ENCODE results near the gene AFAP1. TPM values are rescaled to one million over a fixed set of nuclear protein-coding genes. Genes with fewer than 3 reads are reported as not detected.

The AFAP1 gene
- total RNA-seq, 1 experiment from 2014 or later: 94.7 TPM

DNA sequence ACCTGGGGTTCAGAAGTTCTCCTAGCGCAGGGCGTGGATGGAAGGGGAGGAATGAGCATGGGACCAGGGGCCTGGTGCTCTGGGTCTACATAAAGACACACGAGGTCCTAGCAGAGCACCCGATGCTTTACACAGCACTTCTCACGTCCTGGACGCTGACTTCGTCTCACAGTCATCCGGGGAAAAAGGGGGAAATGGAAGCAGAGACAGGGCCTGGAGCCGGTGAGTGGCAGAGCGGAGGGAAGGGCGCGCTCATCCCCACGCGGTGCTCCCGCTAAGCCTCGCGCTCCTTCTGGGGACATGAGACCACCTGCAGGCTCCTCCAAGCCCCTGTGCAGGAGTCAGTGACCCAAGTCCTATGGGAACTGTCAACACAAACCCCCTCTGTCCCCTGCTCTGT is 157.7 kb downstream of the AFAP1 start:
- Histone ChIP-seq H3K27ac (ENCODE audit: low read length) (no peak overlapping the region; the same call in 1 of the 2 replicates), H3K9me3 (ENCODE audit: control insufficient read depth, insufficient read depth, low read depth, low read length) (no peaks in the 10 kb centered on the region), H3K4me3 (ENCODE audit: low read depth in 2 of 2, low read length in 2 of 2) (no peak overlapping the region), H3K36me3 (ENCODE audit: control insufficient read depth, insufficient read depth, low read length) (peaks cover 23% of the 10 kb centered on the region), H3K27me3 (ENCODE audit: control insufficient read depth, insufficient read depth, low read length) (no peaks in the 10 kb centered on the region), H3K4me1 (ENCODE audit: control insufficient read depth, insufficient read depth, low read length) (peaks cover 13% of the 10 kb centered on the region)
- intact Hi-C loops (cut with micrococcal nuclease; ENCODE audit: unreplicated experiment): no loop called here
- in situ Hi-C loops (cut with HindIII; ENCODE audit: low pct_unique_long_range_greater_than_20kb, low sequenced_read_pairs): no loop called here
- no TSS peak for BruUV-seq (replicated peaks)
- DNase-seq (ENCODE audit: low read depth, low spot score) (no peak), ATAC-seq (no peak)
- ChIA-PET CTCF (no interaction called here), POLR2A (no interaction called here)
- TF ChIP-seq TCF7L2 (IDR thresholded peaks at IDR 0.05; ENCODE audit: low read depth, low read length) (no peak), SIN3A (IDR thresholded peaks at IDR 0.05; ENCODE audit: borderline replicate concordance, insufficient read depth, low read depth, low read length) (no peak), POLR2AphosphoS5 (IDR thresholded peaks at IDR 0.05; ENCODE audit: low read depth, low read length) (no peak)
- TF ChIP-seq, protein P1, sequence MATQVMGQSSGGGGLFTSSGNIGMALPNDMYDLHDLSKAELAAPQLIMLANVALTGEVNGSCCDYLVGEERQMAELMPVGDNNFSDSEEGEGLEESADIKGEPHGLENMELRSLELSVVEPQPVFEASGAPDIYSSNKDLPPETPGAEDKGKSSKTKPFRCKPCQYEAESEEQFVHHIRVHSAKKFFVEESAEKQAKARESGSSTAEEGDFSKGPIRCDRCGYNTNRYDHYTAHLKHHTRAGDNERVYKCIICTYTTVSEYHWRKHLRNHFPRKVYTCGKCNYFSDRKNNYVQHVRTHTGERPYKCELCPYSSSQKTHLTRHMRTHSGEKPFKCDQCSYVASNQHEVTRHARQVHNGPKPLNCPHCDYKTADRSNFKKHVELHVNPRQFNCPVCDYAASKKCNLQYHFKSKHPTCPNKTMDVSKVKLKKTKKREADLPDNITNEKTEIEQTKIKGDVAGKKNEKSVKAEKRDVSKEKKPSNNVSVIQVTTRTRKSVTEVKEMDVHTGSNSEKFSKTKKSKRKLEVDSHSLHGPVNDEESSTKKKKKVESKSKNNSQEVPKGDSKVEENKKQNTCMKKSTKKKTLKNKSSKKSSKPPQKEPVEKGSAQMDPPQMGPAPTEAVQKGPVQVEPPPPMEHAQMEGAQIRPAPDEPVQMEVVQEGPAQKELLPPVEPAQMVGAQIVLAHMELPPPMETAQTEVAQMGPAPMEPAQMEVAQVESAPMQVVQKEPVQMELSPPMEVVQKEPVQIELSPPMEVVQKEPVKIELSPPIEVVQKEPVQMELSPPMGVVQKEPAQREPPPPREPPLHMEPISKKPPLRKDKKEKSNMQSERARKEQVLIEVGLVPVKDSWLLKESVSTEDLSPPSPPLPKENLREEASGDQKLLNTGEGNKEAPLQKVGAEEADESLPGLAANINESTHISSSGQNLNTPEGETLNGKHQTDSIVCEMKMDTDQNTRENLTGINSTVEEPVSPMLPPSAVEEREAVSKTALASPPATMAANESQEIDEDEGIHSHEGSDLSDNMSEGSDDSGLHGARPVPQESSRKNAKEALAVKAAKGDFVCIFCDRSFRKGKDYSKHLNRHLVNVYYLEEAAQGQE (IDR thresholded peaks at IDR 0.05; ENCODE audit: insufficient read depth in 1 of 2, low read depth in 2 of 2, low read length in 1 of 2): no peak
- TF ChIP-seq, protein P2, sequence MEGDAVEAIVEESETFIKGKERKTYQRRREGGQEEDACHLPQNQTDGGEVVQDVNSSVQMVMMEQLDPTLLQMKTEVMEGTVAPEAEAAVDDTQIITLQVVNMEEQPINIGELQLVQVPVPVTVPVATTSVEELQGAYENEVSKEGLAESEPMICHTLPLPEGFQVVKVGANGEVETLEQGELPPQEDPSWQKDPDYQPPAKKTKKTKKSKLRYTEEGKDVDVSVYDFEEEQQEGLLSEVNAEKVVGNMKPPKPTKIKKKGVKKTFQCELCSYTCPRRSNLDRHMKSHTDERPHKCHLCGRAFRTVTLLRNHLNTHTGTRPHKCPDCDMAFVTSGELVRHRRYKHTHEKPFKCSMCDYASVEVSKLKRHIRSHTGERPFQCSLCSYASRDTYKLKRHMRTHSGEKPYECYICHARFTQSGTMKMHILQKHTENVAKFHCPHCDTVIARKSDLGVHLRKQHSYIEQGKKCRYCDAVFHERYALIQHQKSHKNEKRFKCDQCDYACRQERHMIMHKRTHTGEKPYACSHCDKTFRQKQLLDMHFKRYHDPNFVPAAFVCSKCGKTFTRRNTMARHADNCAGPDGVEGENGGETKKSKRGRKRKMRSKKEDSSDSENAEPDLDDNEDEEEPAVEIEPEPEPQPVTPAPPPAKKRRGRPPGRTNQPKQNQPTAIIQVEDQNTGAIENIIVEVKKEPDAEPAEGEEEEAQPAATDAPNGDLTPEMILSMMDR (IDR thresholded peaks at IDR 0.05): no peak

DNA sequence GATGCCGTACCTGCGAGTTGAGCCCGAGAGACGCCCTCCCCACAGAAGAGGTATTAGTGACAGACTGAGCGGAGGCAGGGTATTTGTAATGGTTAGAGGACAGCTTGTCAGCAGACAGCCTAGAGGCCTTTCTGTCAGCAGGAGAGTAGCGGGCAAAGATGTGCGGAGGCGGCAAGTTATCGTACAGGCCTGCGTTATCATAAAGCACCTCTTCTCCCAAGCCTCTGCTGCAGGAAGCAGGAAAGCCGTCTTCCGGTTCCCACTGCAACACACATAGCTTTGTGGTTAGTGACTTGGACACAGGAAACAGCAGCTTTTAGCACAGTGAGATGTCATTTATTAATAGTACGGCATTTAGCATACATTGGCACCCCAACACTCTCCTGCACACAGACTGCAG is 158.3 kb downstream of the AFAP1 start:
- intact Hi-C loops (cut with micrococcal nuclease; ENCODE audit: unreplicated experiment): no loop called here
- POLR2A ChIA-PET: no interaction called here
- Histone ChIP-seq H3K27me3 (ENCODE audit: control insufficient read depth, insufficient read depth, low read length) (no peaks in the 10 kb centered on the region), H3K4me3 (ENCODE audit: low read depth in 2 of 2, low read length in 2 of 2) (no peak overlapping the region), H3K36me3 (ENCODE audit: control insufficient read depth, insufficient read depth, low read length) (peaks cover 20% of the 10 kb centered on the region), H3K4me1 (ENCODE audit: control insufficient read depth, insufficient read depth, low read length) (peaks cover 19% of the 10 kb centered on the region), H3K9me3 (ENCODE audit: control insufficient read depth, insufficient read depth, low read depth, low read length) (no peaks in the 10 kb centered on the region), H3K27ac (ENCODE audit: low read length) (no peak overlapping the region)
- DNase-seq (ENCODE audit: low read depth, low spot score) (no peak), ATAC-seq (no peak)
- BruUV-seq (replicated peaks): no TSS peak
- TF ChIP-seq TCF7L2 (IDR thresholded peaks at IDR 0.05; ENCODE audit: low read depth, low read length): no peak
- TF ChIP-seq, protein P1 (IDR thresholded peaks at IDR 0.05; ENCODE audit: insufficient read depth in 1 of 2, low read depth in 2 of 2, low read length in 1 of 2): no peak
- TF ChIP-seq SIN3A (IDR thresholded peaks at IDR 0.05; ENCODE audit: borderline replicate concordance, insufficient read depth, low read depth, low read length): no peak
- TF ChIP-seq, protein P2 (IDR thresholded peaks at IDR 0.05): no peak
- no peak; the same call in 1 of the 2 replicates for TF ChIP-seq POLR2AphosphoS5 (IDR thresholded peaks at IDR 0.05; ENCODE audit: low read depth, low read length)
- in situ Hi-C loops (cut with HindIII; ENCODE audit: low pct_unique_long_range_greater_than_20kb, low sequenced_read_pairs): no loop called here
- CTCF ChIA-PET: no interaction called here
